Endodermal cell (in vitro differentiated cells): ENCODE data around the gene MAP3K15. TPM values are rescaled to one million over a fixed set of nuclear protein-coding genes. Genes with fewer than 3 reads are reported as not detected.

Experiments used
- DNase-seq: peaks from one replicate; pipeline ENCODE4 v3.0.0-alpha.2; 2017
- H3K27ac ChIP-seq: 2 replicates; pipeline ENCODE4 v1.5.1; 2013; ENCODE audit warnings: mild to moderate bottlenecking, low read depth, low read length, moderate library complexity
- H3K27me3 ChIP-seq: 2 replicates; pipeline ENCODE4 v1.6.1; 2013; ENCODE audit warnings: mild to moderate bottlenecking, low read length, moderate library complexity; ENCODE audit not compliant: insufficient read depth, control insufficient read depth, poor library complexity, severe bottlenecking
- H3K36me3 ChIP-seq: 2 replicates; pipeline ENCODE4 v1.7.0; 2013; ENCODE audit warnings: mild to moderate bottlenecking, low read length, moderate library complexity; ENCODE audit not compliant: control insufficient read depth, insufficient read depth
- H3K4me1 ChIP-seq: one replicate; pipeline ENCODE4 v1.7.0; 2013; ENCODE audit warnings: low read length; ENCODE audit not compliant: control insufficient read depth, insufficient read depth
- H3K4me3 ChIP-seq: 2 replicates; pipeline ENCODE4 v1.5.1; 2013; ENCODE audit warnings: mild to moderate bottlenecking, low read length, moderate library complexity
- H3K9ac ChIP-seq: 2 replicates; pipeline ENCODE4 v1.6.1; 2013; ENCODE audit warnings: mild to moderate bottlenecking, low read length, moderate library complexity; ENCODE audit not compliant: poor library complexity, severe bottlenecking; ENCODE audit errors: extremely low read depth
- H3K9me3 ChIP-seq: 2 replicates; pipeline ENCODE4 v1.6.1; 2013; ENCODE audit warnings: mild to moderate bottlenecking, low read length, moderate library complexity; ENCODE audit not compliant: control insufficient read depth
- H3K27ac Mint-ChIP-seq: 2 replicates; pipeline ENCODE4 v1.8.0; 2020; ENCODE audit warnings: mixed read lengths
- H3K27me3 Mint-ChIP-seq: 2 replicates; pipeline ENCODE4 v1.8.0; 2021; ENCODE audit warnings: mild to moderate bottlenecking, mixed read lengths; ENCODE audit not compliant: insufficient read depth
- H3K36me3 Mint-ChIP-seq: 2 replicates; pipeline ENCODE4 v1.8.0; 2020; ENCODE audit warnings: low read depth, mixed read lengths
- H3K4me1 Mint-ChIP-seq: 2 replicates; pipeline ENCODE4 v1.8.0; 2020; ENCODE audit warnings: mixed read lengths
- H3K4me3 Mint-ChIP-seq: 2 replicates; pipeline ENCODE4 v1.8.0; 2020; ENCODE audit warnings: mild to moderate bottlenecking, moderate library complexity, mixed read lengths
- H3K9me3 Mint-ChIP-seq: 2 replicates; pipeline ENCODE4 v1.8.0; 2020; ENCODE audit warnings: mild to moderate bottlenecking, mixed read lengths
- WGBS, 2 experiments: methylation state at CpG; one replicate each; pipeline versions ENCODE4 v1.1.5 to v1.1.7; 2013; ENCODE audit warnings: missing lambda C conversion rate in 2 of 2, mixed read lengths in 1 of 2; ENCODE audit not compliant: insufficient coverage in 1 of 2, insufficient read length in 1 of 2; 5-methylcytosine and 5-hydroxymethylcytosine counted together
- total RNA-seq, 2 donors: library from RNA; stranded (reverse); fragmentation: NEBNext Ultra II Directional in 1 of 2; extraction: Animal tissue kit (Norgen Biotek cat#: 25700) in 1 of 2; gene quantifications; 2 replicates in 1 of 2; 3 replicates in 1 of 2; pipeline ENCODE4 v1.2.1, GENCODE V29; 2021
- TF ChIP-seq, protein P1 (sequence below): fragments of 200-600 bp; sonication (generic); conservative IDR thresholded peaks from 2 replicates; pipeline ENCODE4 v1.5.0; 2021; ENCODE audit warnings: antibody characterized with exemption, mild to moderate bottlenecking

MAP3K15 gene
- total RNA-seq, 2 donors from 2014 or later, result 2.2 to 2.9 TPM

DNA sequence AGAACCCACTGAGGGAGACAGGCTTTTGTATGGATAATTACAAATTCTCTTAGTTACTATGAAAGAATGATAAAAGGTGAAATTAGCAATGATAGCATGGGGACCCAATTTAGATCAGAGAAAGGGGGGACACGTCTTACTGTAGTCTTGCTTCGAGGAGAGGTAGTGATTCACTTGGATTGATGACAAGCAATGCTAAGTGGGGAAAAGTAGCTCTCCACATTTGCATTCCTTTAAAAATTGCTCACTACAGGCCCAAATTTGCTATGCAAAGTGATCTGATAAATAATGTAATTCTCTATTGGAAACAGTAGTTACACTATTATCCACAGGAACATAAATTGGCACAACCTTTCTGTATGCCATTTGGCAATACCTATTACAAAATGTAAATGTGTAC lies 42.5 kb upstream of the MAP3K15 start:
- Histone ChIP-seq H3K9ac (no peak overlapping the region), H3K9me3 (no peaks in the 10 kb centered on the region), H3K27ac (no peak overlapping the region), H3K36me3 (no peaks in the 10 kb centered on the region), H3K27me3 (no peaks in the 10 kb centered on the region), H3K4me3 (no peak overlapping the region), H3K4me1 (no peaks in the 10 kb centered on the region)
- Mint-ChIP-seq H3K36me3 (no peaks in the 10 kb centered on the region), H3K27ac (no peak overlapping the region), H3K4me1 (no peaks in the 10 kb centered on the region), H3K9me3 (peaks cover 51% of the 10 kb centered on the region), H3K4me3 (no peak overlapping the region), H3K27me3 (no peaks in the 10 kb centered on the region)
- TF ChIP-seq, protein P1, sequence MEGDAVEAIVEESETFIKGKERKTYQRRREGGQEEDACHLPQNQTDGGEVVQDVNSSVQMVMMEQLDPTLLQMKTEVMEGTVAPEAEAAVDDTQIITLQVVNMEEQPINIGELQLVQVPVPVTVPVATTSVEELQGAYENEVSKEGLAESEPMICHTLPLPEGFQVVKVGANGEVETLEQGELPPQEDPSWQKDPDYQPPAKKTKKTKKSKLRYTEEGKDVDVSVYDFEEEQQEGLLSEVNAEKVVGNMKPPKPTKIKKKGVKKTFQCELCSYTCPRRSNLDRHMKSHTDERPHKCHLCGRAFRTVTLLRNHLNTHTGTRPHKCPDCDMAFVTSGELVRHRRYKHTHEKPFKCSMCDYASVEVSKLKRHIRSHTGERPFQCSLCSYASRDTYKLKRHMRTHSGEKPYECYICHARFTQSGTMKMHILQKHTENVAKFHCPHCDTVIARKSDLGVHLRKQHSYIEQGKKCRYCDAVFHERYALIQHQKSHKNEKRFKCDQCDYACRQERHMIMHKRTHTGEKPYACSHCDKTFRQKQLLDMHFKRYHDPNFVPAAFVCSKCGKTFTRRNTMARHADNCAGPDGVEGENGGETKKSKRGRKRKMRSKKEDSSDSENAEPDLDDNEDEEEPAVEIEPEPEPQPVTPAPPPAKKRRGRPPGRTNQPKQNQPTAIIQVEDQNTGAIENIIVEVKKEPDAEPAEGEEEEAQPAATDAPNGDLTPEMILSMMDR, result no peak
- DNase-seq, result no peak
- 100% methylated on average over 1 of the region's 2 CpGs; no CpG with 5 or more reads in 1 of the 2 experiments for WGBS, 2 experiments

DNA sequence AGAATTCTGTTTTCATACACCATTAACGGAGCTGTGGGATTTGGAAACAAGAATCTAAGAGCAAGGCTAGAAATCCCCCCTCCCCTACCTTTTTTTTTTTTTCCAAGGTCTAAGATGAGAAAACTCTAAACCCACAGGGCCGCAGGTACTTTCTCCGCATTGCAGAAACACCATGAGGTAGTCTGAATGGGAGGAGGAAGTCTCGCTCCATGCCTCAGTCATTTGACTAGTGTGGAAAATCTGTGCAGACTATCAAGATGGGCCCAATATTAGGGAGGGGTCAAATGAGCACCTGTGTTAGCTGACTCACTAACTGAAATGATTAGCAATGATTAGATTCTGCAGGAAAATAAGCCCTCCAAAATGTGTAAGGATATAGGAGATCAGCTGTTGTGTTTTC lies 40.9 kb upstream of the MAP3K15 start:
- Mint-ChIP-seq H3K9me3 (peaks cover 57% of the 10 kb centered on the region), H3K4me1 (no peaks in the 10 kb centered on the region), H3K27ac (no peak overlapping the region), H3K36me3 (no peaks in the 10 kb centered on the region), H3K4me3 (no peak overlapping the region), H3K27me3 (no peaks in the 10 kb centered on the region)
- H3K36me3 ChIP-seq, result no peaks in the 10 kb centered on the region
- H3K4me1 ChIP-seq, result no peaks in the 10 kb centered on the region
- no peak overlapping the region for H3K27ac ChIP-seq
- no peaks in the 10 kb centered on the region for H3K9me3 ChIP-seq
- no peak for DNase-seq
- no peaks in the 10 kb centered on the region for H3K27me3 ChIP-seq
- H3K9ac ChIP-seq, result no peak overlapping the region
- H3K4me3 ChIP-seq, result no peak overlapping the region
- TF ChIP-seq, protein P1, result no peak
- WGBS, 2 experiments, result 100% methylated on average over 2 to 4 of the region's 4 CpGs

DNA sequence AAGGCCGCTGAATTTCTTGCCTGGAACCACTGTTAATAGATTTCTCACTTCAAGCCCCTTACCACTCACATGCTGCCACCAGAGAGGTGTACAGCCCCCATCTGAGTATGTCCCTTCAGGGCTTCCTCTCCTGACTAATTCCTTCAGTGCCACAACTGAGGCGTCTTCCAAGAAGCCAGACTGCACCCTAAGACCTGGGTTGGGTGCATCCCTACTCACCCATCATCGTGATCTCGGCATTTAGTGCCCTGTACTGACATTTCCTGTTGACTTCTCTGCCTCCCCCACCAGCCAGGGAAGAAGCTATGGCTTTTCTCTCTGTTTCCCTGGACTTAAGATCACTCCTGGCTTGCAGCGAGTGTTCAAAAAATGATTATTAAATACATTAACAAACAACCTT lies 40.4 kb upstream of the MAP3K15 start:
- DNase-seq, result no peak
- Histone ChIP-seq H3K27me3 (no peaks in the 10 kb centered on the region), H3K36me3 (no peaks in the 10 kb centered on the region), H3K4me1 (no peaks in the 10 kb centered on the region), H3K9me3 (no peaks in the 10 kb centered on the region), H3K9ac (no peak overlapping the region), H3K27ac (no peak overlapping the region), H3K4me3 (no peak overlapping the region)
- H3K27ac Mint-ChIP-seq, result no peak overlapping the region
- no peaks in the 10 kb centered on the region for H3K36me3 Mint-ChIP-seq
- TF ChIP-seq, protein P1, result no peak
- H3K4me3 Mint-ChIP-seq, result no peak overlapping the region
- no peaks in the 10 kb centered on the region for H3K4me1 Mint-ChIP-seq
- H3K27me3 Mint-ChIP-seq, result no peaks in the 10 kb centered on the region
- H3K9me3 Mint-ChIP-seq, result peaks cover 57% of the 10 kb centered on the region
- 76 to 91% methylated on average over 2 to 5 of the region's 5 CpGs for WGBS, 2 experiments
